Spleen (tissue), 11 donors: ENCODE data around the gene MAGI2. TPM values are rescaled to one million over a fixed set of nuclear protein-coding genes. Genes with fewer than 3 reads are reported as not detected.

ENCODE experiments used
- DNase-seq: peaks from one replicate; pipeline ENCODE4 v3.0.0-alpha.2; 2020
- H3K27ac ChIP-seq, 8 donors: fragments of 200-600 bp; sonication (generic) in 7 of 8; 1 replicate in 4 of 8; 2 replicates in 4 of 8; pipeline versions ENCODE4 v1.5.0 to v1.8.0; 2016 to 2021; ENCODE audit warnings: inconsistent platforms in 4 of 8, mild to moderate bottlenecking in 4 of 8, moderate library complexity in 1 of 8
- H3K27me3 ChIP-seq, 7 donors: fragments of 200-600 bp; sonication (generic) in 6 of 7; replicated peaks in 1 of 7; 1 replicate in 4 of 7; 2 replicates in 3 of 7; pipeline versions ENCODE4 v1.5.0 to v1.8.0; 2016 to 2021; ENCODE audit warnings: inconsistent platforms in 3 of 7, mild to moderate bottlenecking in 1 of 7
- H3K36me3 ChIP-seq, 6 donors: fragments of 200-600 bp; sonication (generic) in 5 of 6; 1 replicate in 4 of 6; 2 replicates in 2 of 6; pipeline versions ENCODE4 v1.5.0 to v1.8.0; 2016 to 2021; ENCODE audit warnings: inconsistent platforms in 2 of 6
- H3K4me1 ChIP-seq, 6 donors: fragments of 200-600 bp; sonication (generic) in 5 of 6; 1 replicate in 3 of 6; 2 replicates in 3 of 6; pipeline versions ENCODE4 v1.5.0 to v1.8.0; 2016 to 2021; ENCODE audit warnings: inconsistent platforms in 3 of 6
- H3K4me3 ChIP-seq, 8 donors: fragments of 200-600 bp; sonication (generic) in 7 of 8; 1 replicate in 4 of 8; 2 replicates in 4 of 8; pipeline versions ENCODE4 v1.5.0 to v1.8.0; 2016 to 2021; ENCODE audit warnings: inconsistent platforms in 4 of 8, mild to moderate bottlenecking in 4 of 8, moderate library complexity in 2 of 8
- H3K9me3 ChIP-seq, 8 donors: fragments of 200-600 bp; sonication (generic) in 7 of 8; 1 replicate in 4 of 8; 2 replicates in 4 of 8; pipeline versions ENCODE4 v1.5.0 to v1.8.0; 2016 to 2021; ENCODE audit warnings: inconsistent platforms in 4 of 8
- CTCF ChIP-seq, 11 experiments: fragments of 200-600 bp in 7 of 11; fragments of 450-650 bp in 4 of 11; sonication (generic) in 4 of 11; IDR thresholded peaks in 8 of 11; conservative IDR thresholded peaks in 3 of 11; 1 replicate in 7 of 11; 2 replicates in 4 of 11; pipeline versions ENCODE4 v1.4.0 to v1.8.0; 2016 to 2021; ENCODE audit warnings: antibody characterized with exemption in 11 of 11, inconsistent platforms in 4 of 11, mild to moderate bottlenecking in 1 of 11
- POLR2A ChIP-seq, 3 donors: fragments of 450-650 bp; IDR thresholded peaks; one replicate each; pipeline ENCODE4 v1.5.1; 2017; ENCODE audit warnings: antibody characterized with exemption in 3 of 3, mild to moderate bottlenecking in 1 of 3
- POLR2AphosphoS5 ChIP-seq, 3 donors: sonication (generic); formaldehyde crosslinking; IDR thresholded peaks; one replicate each; pipeline ENCODE4 v1.5.1; 2017; ENCODE audit warnings: antibody characterized with exemption in 3 of 3
- WGBS, 5 donors: extraction: QIAGEN DNeasy Blood & Tissue Kit in 3 of 5; methylation state at CpG; one replicate each; pipeline versions ENCODE4 v1.1.5 to v1.1.7; 2013 to 2018; 5-methylcytosine and 5-hydroxymethylcytosine counted together
- intact Hi-C: fragments of 100-400 bp; cut with DNase I; formaldehyde crosslinking; loops from one replicate; pipeline ENCODE4 v1.15.0; 2023; ENCODE audit warnings: low total_unique reads
- polyA plus RNA-seq, 3 donors: library from polyadenylated mRNA; stranded (reverse); fragments of 200-250 nt; gene quantifications; one replicate each; pipeline ENCODE4 v1.2.1, GENCODE V29; 2013
- total RNA-seq, 7 donors: library from RNA; depleted of rRNA in 3 of 7; stranded (reverse); fragments of >200 nt in 3 of 7; fragmentation: NEBNext Ultra II Directional in 4 of 7; extraction: Animal tissue kit (Norgen Biotek cat#: 25700) in 4 of 7; gene quantifications; one replicate each; pipeline versions ENCODE4 v1.1.0 to v1.2.1, GENCODE V29; 2016 to 2021
- donor health status: healthy with polysubstance abuse.
- donor health status: DM: no; HTN: no; CAD: no; lungs with moderate emphysema.
- donor health status: DM: no; HTN: no; CAD: no.
- donor health status: Bipolar disorder and iron deficiency.
- donor health status: healthy.
- donor health status: DM: no; HTN: no; CAD: no.
- donor health status: DM: yes; HTN: yes; CAD: no.

MAGI2 gene
- total and polyA plus RNA-seq, 10 donors: 0.74 to 18.1 (median 11.1) TPM

DNA sequence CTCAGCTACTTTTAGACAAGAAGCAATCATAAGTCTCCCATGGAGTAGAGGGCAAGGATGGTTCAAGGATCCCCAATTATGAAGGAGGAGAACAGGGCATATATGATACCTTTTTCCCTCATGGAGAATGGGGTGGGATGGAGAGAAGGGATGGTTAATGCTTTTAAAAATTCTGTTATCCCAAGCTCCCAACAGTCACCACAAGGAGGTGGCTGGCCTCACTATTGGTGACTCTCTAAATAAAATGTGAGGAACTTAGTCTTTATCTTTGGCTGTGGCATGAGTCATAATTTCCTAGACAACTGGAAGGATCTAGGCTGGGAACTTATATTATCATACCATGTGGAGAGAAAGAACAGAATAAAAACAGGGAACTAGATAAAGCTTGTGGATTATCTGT, 1357.9 kb downstream of the MAGI2 start:
- intact Hi-C loops: no loop called here
- Histone ChIP-seq H3K4me3 (no peak overlapping the region), H3K27me3 (no peaks in the 10 kb centered on the region), H3K27ac (no peak overlapping the region), H3K4me1 (no peaks in the 10 kb centered on the region), H3K9me3 (peaks cover 0 to 6% (median 0%) of the 10 kb centered on the region in 8 donors), H3K36me3 (no peaks in the 10 kb centered on the region)
- no peak for DNase-seq
- TF ChIP-seq POLR2AphosphoS5 (IDR thresholded peaks at IDR 0.05) (no peak), CTCF (IDR thresholded peaks at IDR 0.05 in 8 of 11, conservative IDR thresholded peaks at IDR 0.05 in 3 of 11) (no peak), POLR2A (IDR thresholded peaks at IDR 0.05) (no peak)

DNA sequence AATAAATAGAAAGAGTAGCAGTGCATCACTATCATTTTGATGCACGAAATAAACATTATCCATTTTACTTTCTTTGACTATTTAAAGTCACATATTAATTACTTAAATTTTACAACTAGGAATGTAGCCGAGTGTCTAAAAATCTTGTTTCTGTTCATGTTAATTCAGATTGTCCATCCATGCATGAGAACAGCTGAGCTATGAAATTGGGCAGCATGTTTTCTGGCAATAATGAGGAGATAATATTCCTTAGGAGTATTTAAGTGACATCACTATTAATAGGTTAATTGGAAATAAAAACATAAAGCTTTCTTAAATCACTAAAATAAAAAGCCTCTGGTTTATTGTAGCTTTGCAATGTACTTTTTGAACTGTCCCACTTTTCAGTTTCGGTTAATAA, 1361.1 kb downstream of the MAGI2 start:
- H3K27ac ChIP-seq: no peak overlapping the region
- H3K9me3 ChIP-seq: peaks cover 0 to 5% (median 0%) of the 10 kb centered on the region in 8 donors
- no peak for DNase-seq
- no peaks in the 10 kb centered on the region for H3K36me3 ChIP-seq
- H3K27me3 ChIP-seq: no peaks in the 10 kb centered on the region
- intact Hi-C loops: no loop called here
- WGBS, 5 donors: 78 to 95% (median 84%) methylated on average over 3 of the region's 3 CpGs
- TF ChIP-seq POLR2A (IDR thresholded peaks at IDR 0.05): no peak
- TF ChIP-seq POLR2AphosphoS5 (IDR thresholded peaks at IDR 0.05): no peak
- no peak for TF ChIP-seq CTCF (IDR thresholded peaks at IDR 0.05 in 8 of 11, conservative IDR thresholded peaks at IDR 0.05 in 3 of 11)
- H3K4me1 ChIP-seq: no peaks in the 10 kb centered on the region
- no peak overlapping the region for H3K4me3 ChIP-seq

GRCh38 chr7:78090616-78091015, 1362.9 kb downstream of the MAGI2 start:
- Histone ChIP-seq H3K36me3 (no peaks in the 10 kb centered on the region), H3K27ac (no peak overlapping the region), H3K27me3 (no peaks in the 10 kb centered on the region), H3K9me3 (peaks cover 0 to 3% (median 0%) of the 10 kb centered on the region in 8 donors), H3K4me1 (no peaks in the 10 kb centered on the region), H3K4me3 (no peak overlapping the region)
- DNase-seq: no peak
- TF ChIP-seq POLR2A (IDR thresholded peaks at IDR 0.05) (no peak), CTCF (IDR thresholded peaks at IDR 0.05 in 8 of 11, conservative IDR thresholded peaks at IDR 0.05 in 3 of 11) (no peak), POLR2AphosphoS5 (IDR thresholded peaks at IDR 0.05) (no peak)
- intact Hi-C loops: no loop called here

- no peaks in the 10 kb centered on the region for H3K9me3 ChIP-seq
- H3K27me3 ChIP-seq: peaks cover 0 to 12% (median 0%) of the 10 kb centered on the region in 7 donors
- no peak for DNase-seq
- TF ChIP-seq POLR2AphosphoS5 (IDR thresholded peaks at IDR 0.05) (no peak), CTCF (IDR thresholded peaks at IDR 0.05 in 8 of 11, conservative IDR thresholded peaks at IDR 0.05 in 3 of 11) (no peak), POLR2A (IDR thresholded peaks at IDR 0.05) (no peak)
- 84 to 97% (median 95%) methylated on average over 6 of the region's 6 CpGs for WGBS, 5 donors
- no peaks in the 10 kb centered on the region for H3K4me1 ChIP-seq
- intact Hi-C loops: no loop called here
- H3K27ac ChIP-seq: no peak overlapping the region
- H3K4me3 ChIP-seq: no peak overlapping the region
- no peaks in the 10 kb centered on the region for H3K36me3 ChIP-seq
Measured at GRCh38 chr7:78083476-78084120, 1369.9 kb downstream of the MAGI2 start.
